Thyroid gland (tissue), 4 donors: Measurements from ENCODE around the gene WWTR1.

Experiments used
- CTCF ChIP-seq, 6 experiments: fragments of 200-600 bp in 3 of 6; fragments of 450-650 bp in 3 of 6; sonication (generic) in 3 of 6; IDR thresholded peaks; one replicate each; pipeline ENCODE4 v1.5.1; 2016 to 2019; ENCODE audit warnings: antibody characterized with exemption in 6 of 6, mild to moderate bottlenecking in 2 of 6, inconsistent platforms in 1 of 6, moderate library complexity in 1 of 6
- POLR2A ChIP-seq, 2 donors: fragments of 450-650 bp; IDR thresholded peaks; one replicate each; pipeline ENCODE4 v1.6.1; 2017; ENCODE audit warnings: antibody characterized with exemption in 2 of 2, mild to moderate bottlenecking in 2 of 2, moderate library complexity in 1 of 2

DNA sequence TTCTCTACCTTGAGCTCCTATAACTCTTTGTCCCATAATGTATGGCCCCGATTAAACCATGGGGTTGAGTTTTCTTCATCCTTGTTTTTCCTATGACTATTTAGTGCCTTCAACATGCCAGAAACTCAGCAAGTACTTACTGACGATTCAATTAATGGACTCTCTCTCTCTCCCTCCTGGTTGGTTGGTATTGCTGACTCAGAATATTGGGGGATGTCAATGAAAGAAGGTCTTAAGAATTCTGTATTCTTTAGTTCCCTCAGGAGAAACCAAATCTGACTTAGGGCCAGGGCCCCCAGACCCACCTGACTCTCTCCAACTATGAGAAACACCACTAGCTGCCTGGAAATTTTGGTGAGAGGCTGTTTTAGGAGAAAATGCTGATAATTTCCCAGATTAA, 142.6 kb downstream of the WWTR1 start:
- no peak for TF ChIP-seq CTCF (IDR thresholded peaks at IDR 0.05)
- TF ChIP-seq POLR2A (IDR thresholded peaks at IDR 0.05) = no peak
